H9 (cell line): Measurements from ENCODE around the gene STX8. TPM values are rescaled to one million over a fixed set of nuclear protein-coding genes. Genes with fewer than 3 reads are reported as not detected.

ENCODE experiments used
- DNase-seq: peaks from one replicate; pipeline ENCODE4 v3.0.0-alpha.2; 2017
- H2AFZ ChIP-seq: one replicate; pipeline ENCODE4 v1.6.1; 2013; ENCODE audit warnings: mild to moderate bottlenecking, low read length, control low read depth, moderate library complexity
- H2AK5ac ChIP-seq: 2 replicates; pipeline ENCODE4 v1.6.1; 2013; ENCODE audit warnings: low read length, control low read depth, mixed read lengths; ENCODE audit not compliant: insufficient read length
- H2BK120ac ChIP-seq: one replicate; pipeline ENCODE4 v1.6.1; 2013; ENCODE audit warnings: low read depth, mild to moderate bottlenecking, low read length, control low read depth, inconsistent platforms; ENCODE audit not compliant: poor library complexity, severe bottlenecking
- H2BK12ac ChIP-seq: 2 replicates; pipeline ENCODE4 v1.6.1; 2013; ENCODE audit warnings: low read length, control low read depth, mixed read lengths, low read depth; ENCODE audit not compliant: insufficient read length
- H2BK15ac ChIP-seq: 2 replicates; pipeline ENCODE4 v1.6.1; 2013; ENCODE audit warnings: low read depth, low read length, control low read depth
- H2BK20ac ChIP-seq: one replicate; pipeline ENCODE4 v1.6.1; 2013; ENCODE audit warnings: low read depth, mild to moderate bottlenecking, low read length, control low read depth, inconsistent platforms; ENCODE audit not compliant: poor library complexity, severe bottlenecking
- H2BK5ac ChIP-seq: 2 replicates; pipeline ENCODE4 v1.6.1; 2013; ENCODE audit warnings: low read length, control low read depth, mixed read lengths; ENCODE audit not compliant: insufficient read length
- H3K14ac ChIP-seq: 2 replicates; pipeline ENCODE4 v1.6.1; 2013; ENCODE audit warnings: low read length, control low read depth; ENCODE audit not compliant: insufficient read depth
- H3K18ac ChIP-seq: 2 replicates; pipeline ENCODE4 v1.6.1; 2013; ENCODE audit warnings: low read depth, mild to moderate bottlenecking, mixed read lengths, low read length, control low read depth; ENCODE audit not compliant: insufficient read length
- H3K23ac ChIP-seq: 2 replicates; pipeline ENCODE4 v1.6.1; 2013; ENCODE audit warnings: low read length, control low read depth, mixed read lengths, low read depth; ENCODE audit not compliant: insufficient read length
- H3K23me2 ChIP-seq: 2 replicates; pipeline ENCODE4 v1.6.1; 2013; ENCODE audit warnings: low read depth, mild to moderate bottlenecking, mixed read lengths, low read length, control low read depth; ENCODE audit not compliant: insufficient read length, poor library complexity, severe bottlenecking
- H3K27ac ChIP-seq: 2 replicates; pipeline ENCODE4 v1.5.1; 2013; ENCODE audit warnings: low read length, control low read depth, mixed read lengths, low read depth; ENCODE audit not compliant: insufficient read length
- H3K27me3 ChIP-seq: 2 replicates; pipeline ENCODE4 v1.6.1; 2013; ENCODE audit warnings: low read length, control low read depth, inconsistent platforms; ENCODE audit not compliant: insufficient read depth
- H3K4ac ChIP-seq: 2 replicates; pipeline ENCODE4 v1.6.1; 2013; ENCODE audit warnings: low read depth, mild to moderate bottlenecking, control low read depth, inconsistent platforms, low read length, moderate library complexity
- H3K4me1 ChIP-seq: 2 replicates; pipeline ENCODE4 v1.6.1; 2013; ENCODE audit warnings: low read length, control low read depth, inconsistent platforms; ENCODE audit not compliant: insufficient read depth
- H3K4me2 ChIP-seq: 2 replicates; pipeline ENCODE4 v1.6.1; 2013; ENCODE audit warnings: low read length, control low read depth, mixed read lengths; ENCODE audit not compliant: insufficient read length, insufficient read depth
- H3K56ac ChIP-seq: 2 replicates; pipeline ENCODE4 v1.6.1; 2013; ENCODE audit warnings: low read depth, mild to moderate bottlenecking, mixed read lengths, low read length, control low read depth; ENCODE audit not compliant: insufficient read length
- H3K79me1 ChIP-seq: 2 replicates; pipeline ENCODE4 v1.6.1; 2013; ENCODE audit warnings: low read depth, mild to moderate bottlenecking, moderate library complexity, low read length, control low read depth, inconsistent platforms; ENCODE audit not compliant: insufficient read depth, poor library complexity, severe bottlenecking
- H3K79me2 ChIP-seq: 2 replicates; pipeline ENCODE4 v1.6.1; 2013; ENCODE audit warnings: low read length, control low read depth, inconsistent platforms; ENCODE audit not compliant: insufficient read depth
- H3K9ac ChIP-seq: 2 replicates; pipeline ENCODE4 v1.6.1; 2013; ENCODE audit warnings: low read length, control low read depth, mixed read lengths; ENCODE audit not compliant: insufficient read length; ENCODE audit errors: extremely low read depth
- H3K9me3 ChIP-seq: one replicate; pipeline ENCODE4 v1.6.1; 2013; ENCODE audit warnings: low read depth, low read length, inconsistent platforms; ENCODE audit not compliant: control insufficient read depth
- H3T11ph ChIP-seq: one replicate; pipeline ENCODE4 v1.6.1; 2013; ENCODE audit warnings: mild to moderate bottlenecking, low read length, control low read depth, inconsistent platforms
- H4K20me1 ChIP-seq: one replicate; pipeline ENCODE4 v1.6.1; 2013; ENCODE audit not compliant: control insufficient read depth, insufficient read length, insufficient read depth
- H4K5ac ChIP-seq: 2 replicates; pipeline ENCODE4 v1.6.1; 2013; ENCODE audit warnings: low read depth, mild to moderate bottlenecking, mixed read lengths, low read length, control low read depth; ENCODE audit not compliant: insufficient read length
- H4K8ac ChIP-seq: replicated peaks from 2 replicates; pipeline ENCODE4 v1.6.1; 2013; ENCODE audit warnings: low read length, control low read depth, mixed read lengths, low read depth; ENCODE audit not compliant: insufficient read length
- H4K91ac ChIP-seq: 2 replicates; pipeline ENCODE4 v1.6.1; 2013; ENCODE audit warnings: low read depth, mild to moderate bottlenecking, moderate library complexity, mixed read lengths, low read length, control low read depth; ENCODE audit not compliant: insufficient read length
- H3K27ac Mint-ChIP-seq, 3 experiments: 2 replicates in 2 of 3; 3 replicates in 1 of 3; pipeline ENCODE4 v1.8.0; 2020 to 2021; ENCODE audit warnings: mixed read lengths in 3 of 3, mild to moderate bottlenecking in 1 of 3, moderate library complexity in 1 of 3
- H3K27me3 Mint-ChIP-seq: 2 replicates; pipeline ENCODE4 v1.8.0; 2021; ENCODE audit warnings: low read depth, mild to moderate bottlenecking, moderate library complexity, mixed read lengths
- H3K36me3 Mint-ChIP-seq, 3 experiments: 2 replicates in 2 of 3; 3 replicates in 1 of 3; pipeline ENCODE4 v1.8.0; 2020 to 2021; ENCODE audit warnings: low read depth in 3 of 3, mixed read lengths in 3 of 3; ENCODE audit not compliant: insufficient read depth in 1 of 3
- H3K4me1 Mint-ChIP-seq, 2 experiments: 2 replicates each; pipeline ENCODE4 v1.8.0; 2020; ENCODE audit warnings: mixed read lengths in 2 of 2
- H3K4me3 Mint-ChIP-seq, 2 experiments: 2 replicates in 1 of 2; 3 replicates in 1 of 2; pipeline ENCODE4 v1.8.0; 2020 to 2021; ENCODE audit warnings: mild to moderate bottlenecking in 2 of 2, mixed read lengths in 2 of 2, moderate library complexity in 1 of 2
- H3K9me3 Mint-ChIP-seq, 2 experiments: 2 replicates in 1 of 2; 3 replicates in 1 of 2; pipeline ENCODE4 v1.8.0; 2020; ENCODE audit warnings: mild to moderate bottlenecking in 2 of 2, mixed read lengths in 2 of 2, moderate library complexity in 1 of 2
- WGBS: extraction: QIAGEN DNeasy Blood & Tissue Kit; methylation state at CpG from one replicate; pipeline ENCODE4 v1.1.7; 2013; ENCODE audit warnings: missing lambda C conversion rate, low lambda C conversion rate, mixed read lengths; ENCODE audit not compliant: insufficient read length; ENCODE audit errors: extremely low coverage; 5-methylcytosine and 5-hydroxymethylcytosine counted together
- total RNA-seq: library from RNA; stranded (reverse); gene quantifications from 2 replicates; pipeline ENCODE4 v1.2.1, GENCODE V29; 2021
- TF ChIP-seq, protein P1 (sequence below): fragments of 200-600 bp; sonication (generic); conservative IDR thresholded peaks from 3 replicates; pipeline ENCODE4 v1.8.0; 2021; ENCODE audit warnings: antibody characterized with exemption, mild to moderate bottlenecking

The STX8 gene
- total RNA-seq, 1 experiment from 2014 or later = 55.1 TPM

DNA sequence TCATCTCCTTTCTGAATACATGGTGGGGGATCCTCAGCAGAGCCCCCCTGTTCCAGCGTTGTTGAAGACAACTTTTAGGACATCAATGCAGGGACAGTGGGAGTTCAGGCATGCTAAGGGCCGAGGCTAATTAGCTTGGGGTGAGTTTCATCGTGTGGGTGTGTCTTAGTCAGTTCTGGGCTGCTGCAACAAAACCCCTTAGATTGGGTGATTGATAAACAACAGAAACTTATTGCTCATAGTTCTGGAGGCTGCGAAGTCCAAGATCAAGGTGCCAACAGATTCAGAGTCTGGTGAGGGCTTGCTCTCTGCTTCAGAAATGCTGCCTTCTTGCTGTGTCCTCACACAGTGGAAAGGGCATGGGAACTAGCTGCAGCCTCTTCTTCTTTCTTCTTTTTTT lies 340.3 kb downstream of the STX8 start:
- Mint-ChIP-seq H3K27me3 (peaks cover 17% of the 10 kb centered on the region), H3K36me3 (peaks cover 0 to 2% (median 0%) of the 10 kb centered on the region in 3 experiments; a peak in 1 of 7 replicates), H3K27ac (no peak overlapping the region), H3K4me1 (peaks cover 9 to 17% of the 10 kb centered on the region in 2 experiments), H3K9me3 (no peaks in the 10 kb centered on the region), H3K4me3 (no peak overlapping the region)
- TF ChIP-seq, protein P1, sequence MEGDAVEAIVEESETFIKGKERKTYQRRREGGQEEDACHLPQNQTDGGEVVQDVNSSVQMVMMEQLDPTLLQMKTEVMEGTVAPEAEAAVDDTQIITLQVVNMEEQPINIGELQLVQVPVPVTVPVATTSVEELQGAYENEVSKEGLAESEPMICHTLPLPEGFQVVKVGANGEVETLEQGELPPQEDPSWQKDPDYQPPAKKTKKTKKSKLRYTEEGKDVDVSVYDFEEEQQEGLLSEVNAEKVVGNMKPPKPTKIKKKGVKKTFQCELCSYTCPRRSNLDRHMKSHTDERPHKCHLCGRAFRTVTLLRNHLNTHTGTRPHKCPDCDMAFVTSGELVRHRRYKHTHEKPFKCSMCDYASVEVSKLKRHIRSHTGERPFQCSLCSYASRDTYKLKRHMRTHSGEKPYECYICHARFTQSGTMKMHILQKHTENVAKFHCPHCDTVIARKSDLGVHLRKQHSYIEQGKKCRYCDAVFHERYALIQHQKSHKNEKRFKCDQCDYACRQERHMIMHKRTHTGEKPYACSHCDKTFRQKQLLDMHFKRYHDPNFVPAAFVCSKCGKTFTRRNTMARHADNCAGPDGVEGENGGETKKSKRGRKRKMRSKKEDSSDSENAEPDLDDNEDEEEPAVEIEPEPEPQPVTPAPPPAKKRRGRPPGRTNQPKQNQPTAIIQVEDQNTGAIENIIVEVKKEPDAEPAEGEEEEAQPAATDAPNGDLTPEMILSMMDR = no peak
- no peak for DNase-seq
- Histone ChIP-seq H3K23me2 (peaks cover 6% of the 10 kb centered on the region), H4K8ac (no peak overlapping the region), H2BK15ac (no peak overlapping the region), H4K20me1 (no peaks in the 10 kb centered on the region), H3K27me3 (no peaks in the 10 kb centered on the region), H2BK20ac (no peak overlapping the region), H4K91ac (no peak overlapping the region), H4K5ac (no peak overlapping the region), H3K14ac (no peak overlapping the region), H2BK5ac (no peak overlapping the region), H2AFZ (no peak overlapping the region), H3K9me3 (no peaks in the 10 kb centered on the region), H3K56ac (no peak overlapping the region), H3K4ac (no peak overlapping the region), H3K18ac (no peak overlapping the region), H3K23ac (no peak overlapping the region), H2BK12ac (no peak overlapping the region), H2BK120ac (no peak overlapping the region), H3K9ac (no peak overlapping the region), H2AK5ac (no peak overlapping the region), H3T11ph (no peak overlapping the region), H3K79me1 (no peaks in the 10 kb centered on the region), H3K4me1 (peaks cover 2% of the 10 kb centered on the region; the same call in 1 of the 2 replicates), H3K4me2 (no peak overlapping the region), H3K27ac (no peak overlapping the region), H3K79me2 (no peaks in the 10 kb centered on the region)
- no CpG with 5 or more reads among the region's 4 CpGs for WGBS
